A172 (cell line): ENCODE results near the gene ARHGAP10. TPM values are rescaled to one million over a fixed set of nuclear protein-coding genes. Genes with fewer than 3 reads are reported as not detected.
A peak's percentile ranks its signal among the peaks of the same experiment; 100 is the strongest.
"Not testable (repeated sequence)": the region's sequence is repeated elsewhere in the genome, so short reads cannot be mapped to it uniquely, and the experiment has no call there.

ENCODE experiments used
- DNase-seq: peaks from one replicate; pipeline ENCODE4 v3.0.0-alpha.2; 2015; ENCODE audit warnings: low spot score
- total RNA-seq: library from RNA; depleted of rRNA; stranded (reverse); fragments of >200 nt; shearing (Covaris generic); gene quantifications from 2 replicates; pipeline ENCODE4 v1.2.3, GENCODE V29; 2014

The ARHGAP10 gene
- total RNA-seq, 1 experiment from 2014 or later: 9.1 TPM

DNA sequence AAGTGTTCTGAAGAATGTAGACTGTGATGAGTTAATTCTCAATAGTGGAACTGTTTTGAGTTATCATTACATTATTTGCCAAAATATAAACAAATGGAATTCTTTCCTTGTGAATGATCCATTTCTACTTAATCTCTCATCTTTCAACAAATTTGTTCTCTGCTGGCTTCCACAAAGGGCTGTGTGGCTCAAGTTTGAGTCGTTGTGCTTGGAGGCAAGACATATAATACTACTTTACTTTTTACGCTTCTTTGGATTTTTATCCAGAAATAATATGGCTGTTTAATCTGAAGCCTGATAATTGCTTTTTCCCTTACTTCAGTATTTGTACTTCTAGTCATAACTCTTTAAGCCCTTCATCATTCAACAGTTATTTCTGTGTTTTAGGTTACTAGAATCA is 169.5 kb downstream of the ARHGAP10 start:
- no peak for DNase-seq

DNA sequence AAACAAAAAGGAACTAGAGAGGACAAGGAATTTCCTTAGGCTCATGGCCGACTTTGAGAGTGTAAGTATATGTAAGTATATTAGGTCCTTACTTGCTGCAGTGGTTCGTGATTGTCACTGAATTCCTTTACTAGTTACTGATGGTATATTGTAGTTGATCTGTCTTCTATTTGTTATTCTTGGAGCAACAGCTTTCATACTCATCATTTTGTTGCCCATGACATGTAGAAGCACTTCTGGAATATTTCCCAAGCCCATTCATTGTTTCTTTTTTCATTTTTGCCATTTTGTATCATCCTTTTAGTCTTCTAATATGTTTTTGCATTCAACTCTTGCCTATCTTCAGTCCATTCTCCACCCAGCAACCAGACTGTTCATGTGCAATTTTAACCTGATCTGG is 170.0 kb downstream of the ARHGAP10 start:
- DNase-seq: no peak

DNA sequence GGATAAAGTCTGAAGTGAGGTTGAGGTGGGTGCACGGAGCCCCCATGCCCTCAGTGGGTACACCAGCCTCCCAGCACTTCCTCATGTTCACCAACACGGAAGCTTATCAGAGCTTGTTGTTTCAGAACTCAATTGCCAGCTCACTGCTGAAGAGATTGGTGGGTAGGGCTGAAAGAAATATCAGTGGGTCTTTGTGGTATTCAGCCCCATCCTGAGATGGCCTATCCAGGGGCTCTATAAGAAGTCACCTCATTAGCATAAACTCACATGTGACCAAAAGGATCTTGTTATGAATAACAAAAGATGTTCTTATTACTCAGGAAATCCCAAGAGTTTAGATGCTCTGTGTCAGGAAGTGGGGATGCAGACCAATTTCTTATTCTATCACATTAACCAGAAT is 177.3 kb downstream of the ARHGAP10 start:
- DNase-seq: no peak

DNA sequence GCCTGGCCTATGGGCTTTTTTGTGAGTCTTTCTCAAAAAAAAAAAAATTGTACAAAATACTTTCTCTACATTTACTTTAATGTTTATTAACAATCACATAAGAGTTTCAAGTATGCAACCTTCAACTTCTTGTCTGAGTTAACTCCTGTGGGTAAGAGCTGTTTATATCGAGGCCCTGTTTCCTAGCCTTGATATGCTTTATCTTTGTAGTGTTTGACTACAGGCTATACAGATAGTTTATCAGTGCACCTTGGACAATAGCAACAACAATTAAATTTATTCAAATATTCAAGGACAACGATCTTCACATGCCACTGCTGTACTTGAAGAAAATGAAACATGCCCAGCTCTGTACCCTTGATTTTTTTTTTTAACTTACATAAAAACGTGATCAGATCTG is 178.4 kb downstream of the ARHGAP10 start:
- no peak for DNase-seq

DNA sequence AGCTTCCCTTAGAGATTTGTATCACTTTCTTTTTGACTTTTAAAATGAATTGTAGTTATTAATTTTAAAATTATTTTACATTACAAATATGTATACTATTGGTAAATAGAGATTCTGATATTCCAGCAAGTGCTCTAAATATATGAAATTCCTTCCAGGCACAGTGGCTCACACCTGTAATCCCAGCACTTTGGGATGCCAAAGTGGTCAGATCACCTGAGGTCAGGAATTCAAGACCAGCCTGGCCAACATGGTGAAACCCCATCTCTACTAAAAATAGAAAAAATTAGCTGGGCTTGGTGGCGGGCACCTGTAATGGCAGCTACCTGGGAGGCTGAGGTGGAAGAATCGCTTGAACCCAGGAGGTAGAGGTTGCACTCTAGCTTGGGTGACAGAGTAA is 180.2 kb downstream of the ARHGAP10 start:
- DNase-seq: not testable (repeated sequence)

DNA sequence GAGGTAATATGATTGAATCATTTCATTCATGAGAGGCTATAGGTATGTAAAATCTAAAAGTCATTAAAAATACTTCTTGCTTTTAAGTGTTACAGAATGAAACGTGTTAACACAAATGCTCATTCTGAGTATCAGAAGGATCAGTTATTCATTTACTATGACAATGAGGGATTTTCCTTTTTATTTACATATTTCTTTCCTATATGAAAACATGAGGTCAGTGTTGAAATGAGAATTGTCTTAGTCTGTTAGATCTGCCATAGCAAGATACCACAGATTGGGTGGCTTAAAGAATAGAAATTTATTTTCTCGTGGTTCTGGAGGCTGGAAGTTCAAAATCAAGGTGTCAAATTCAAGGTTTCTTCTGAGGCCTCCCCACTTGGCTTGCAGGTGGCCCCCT is 181.2 kb downstream of the ARHGAP10 start:
- no peak for DNase-seq

DNA sequence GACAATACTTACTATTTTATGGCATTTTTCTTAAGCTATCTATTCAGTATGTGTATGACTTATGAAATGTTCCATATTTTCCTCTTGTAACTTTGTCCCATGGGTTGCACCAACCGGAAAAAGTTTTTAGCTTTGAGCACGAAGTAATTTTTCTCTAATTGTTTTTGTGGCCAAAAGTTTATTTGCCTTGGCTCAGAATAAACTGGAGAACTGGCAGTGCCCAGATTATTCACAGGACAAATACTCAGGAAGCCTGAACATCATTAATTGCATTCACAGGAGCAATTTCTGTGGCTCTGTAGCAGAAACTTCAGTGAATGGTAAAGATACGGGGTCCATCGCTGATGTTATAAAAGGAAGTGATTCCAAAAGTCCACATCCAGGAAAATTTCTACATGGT is 184.5 kb downstream of the ARHGAP10 start:
- no peak for DNase-seq

DNA sequence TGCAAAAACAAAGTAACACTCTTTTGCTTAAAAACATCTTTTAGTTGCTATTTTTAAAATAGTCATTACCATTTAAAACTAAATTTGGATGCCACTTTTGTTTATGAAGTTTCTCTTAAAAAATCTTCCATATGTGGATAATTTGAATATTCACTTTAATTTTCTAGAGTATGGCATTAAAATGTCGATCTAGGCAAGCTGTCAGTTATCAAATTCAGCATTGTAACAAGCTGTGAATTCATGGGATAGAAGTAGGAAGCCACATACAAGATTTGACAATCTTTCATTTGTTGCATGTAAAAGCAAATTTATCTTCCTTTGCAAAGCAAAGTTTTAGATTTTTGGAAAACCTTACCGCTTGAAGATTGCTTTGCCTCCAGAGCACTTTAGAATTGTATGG is 191.5 kb downstream of the ARHGAP10 start:
- DNase-seq: no peak

DNA sequence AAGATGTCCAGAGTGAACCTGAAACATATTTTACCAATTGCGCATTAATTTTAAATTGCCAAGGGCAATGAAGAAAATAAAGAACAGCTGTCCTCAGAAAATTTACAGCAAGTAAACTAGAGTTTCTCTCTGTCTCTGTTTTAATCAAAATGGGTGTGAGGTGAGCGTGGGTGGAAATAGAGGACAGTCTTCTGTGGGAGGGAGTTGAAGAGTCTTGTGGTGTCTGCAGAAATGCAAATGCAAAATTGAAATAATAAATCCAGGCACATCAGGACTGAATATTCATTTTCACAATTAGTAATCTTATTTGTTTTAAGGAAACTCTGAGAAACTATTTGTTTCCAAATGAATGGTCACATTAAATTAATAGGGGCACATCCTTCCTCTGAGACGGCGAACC is 192.0 kb downstream of the ARHGAP10 start:
- DNase-seq: no peak

DNA sequence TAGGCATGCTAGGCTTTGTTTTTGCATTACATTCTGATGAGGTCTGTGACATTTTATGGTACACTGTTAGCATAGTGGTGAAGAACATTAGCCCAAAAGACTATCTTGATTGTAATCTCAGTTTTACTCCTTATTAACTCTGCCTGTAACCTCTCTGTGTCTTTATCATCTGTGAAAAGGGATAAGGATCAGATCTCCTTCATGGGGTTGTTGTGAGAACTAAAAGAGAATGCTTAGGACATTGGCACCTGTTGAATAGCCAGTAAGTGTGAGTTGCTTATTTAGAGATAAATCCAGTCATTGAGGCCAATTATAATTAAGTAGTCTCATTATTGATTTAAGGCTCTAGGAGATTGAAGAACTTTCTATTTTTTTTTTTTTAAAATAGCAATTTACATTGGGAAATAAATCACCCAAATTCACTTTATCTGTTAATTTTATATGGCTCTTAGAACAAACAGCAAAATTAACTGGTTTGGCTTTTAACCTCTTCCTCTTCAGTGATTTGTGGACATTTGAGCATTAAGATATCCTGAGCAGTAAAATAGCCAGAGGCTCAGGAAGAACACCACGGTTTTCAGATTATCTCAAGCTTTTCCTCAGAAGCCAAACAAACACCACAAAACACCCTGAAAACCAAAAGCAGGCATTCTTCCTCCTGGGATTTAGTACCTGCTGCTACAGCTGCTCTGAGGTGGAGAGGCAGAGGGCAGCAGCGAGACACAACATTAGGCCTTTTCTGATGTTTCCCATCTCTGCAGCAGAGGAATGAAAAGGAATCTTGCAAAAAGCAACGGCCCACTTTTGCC is 192.9 kb downstream of the ARHGAP10 start:
- peak; percentile 26 for DNase-seq

DNA sequence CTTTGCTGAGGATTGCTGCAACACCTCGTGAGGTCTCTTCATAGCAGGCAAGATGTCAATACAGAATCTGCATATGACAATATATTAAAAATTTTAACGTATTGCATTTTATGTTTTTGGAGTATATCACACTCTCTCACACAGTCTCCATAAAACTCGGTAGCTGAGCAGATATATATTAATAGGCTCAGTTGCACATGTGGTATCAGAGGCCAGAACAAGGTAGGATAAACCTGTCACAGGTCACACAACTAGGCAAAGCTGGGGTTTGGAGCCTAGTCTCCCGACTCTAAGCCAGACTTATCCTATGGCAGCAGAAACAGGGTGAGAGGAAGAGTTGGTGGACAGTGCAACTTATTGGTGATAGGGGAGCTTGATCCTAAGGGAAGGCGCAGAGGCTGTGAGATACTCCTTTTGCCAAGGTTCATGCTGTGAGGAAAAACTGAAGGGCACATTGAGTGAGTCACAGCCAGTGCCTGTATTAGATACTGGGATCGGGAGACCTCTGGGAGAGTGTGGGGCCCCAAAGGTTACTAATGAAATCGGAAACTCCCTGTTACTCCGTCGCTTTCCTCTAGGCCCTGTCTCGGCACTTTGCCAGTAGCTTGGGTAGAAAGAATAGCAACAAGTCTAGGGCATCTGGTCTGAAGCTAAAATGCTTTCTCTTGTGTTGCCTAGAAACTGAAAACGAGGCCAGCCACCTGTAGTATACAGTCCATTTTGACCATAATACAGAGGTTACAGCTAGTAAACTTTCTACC is 195.7 kb downstream of the ARHGAP10 start:
- peak; percentile 64 for DNase-seq

DNA sequence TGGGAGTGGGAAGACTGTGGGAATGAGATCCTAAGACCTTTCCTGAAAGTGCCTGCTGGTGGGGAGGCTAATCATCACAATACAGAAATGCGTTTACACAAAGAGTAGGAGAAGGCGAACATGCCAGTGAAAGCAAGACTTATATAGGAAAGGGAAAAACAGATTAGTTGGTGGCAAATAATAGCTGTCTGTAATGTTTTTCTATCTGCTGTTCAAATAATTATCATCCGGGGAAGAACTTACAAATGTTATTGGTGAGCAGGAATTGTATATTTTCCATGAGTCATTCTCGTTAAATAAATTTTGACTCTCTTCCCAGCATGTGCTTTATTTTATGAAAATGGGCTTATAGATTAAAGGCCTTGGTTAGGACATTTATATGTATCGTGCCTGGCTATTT is 196.5 kb downstream of the ARHGAP10 start:
- DNase-seq: no peak

DNA sequence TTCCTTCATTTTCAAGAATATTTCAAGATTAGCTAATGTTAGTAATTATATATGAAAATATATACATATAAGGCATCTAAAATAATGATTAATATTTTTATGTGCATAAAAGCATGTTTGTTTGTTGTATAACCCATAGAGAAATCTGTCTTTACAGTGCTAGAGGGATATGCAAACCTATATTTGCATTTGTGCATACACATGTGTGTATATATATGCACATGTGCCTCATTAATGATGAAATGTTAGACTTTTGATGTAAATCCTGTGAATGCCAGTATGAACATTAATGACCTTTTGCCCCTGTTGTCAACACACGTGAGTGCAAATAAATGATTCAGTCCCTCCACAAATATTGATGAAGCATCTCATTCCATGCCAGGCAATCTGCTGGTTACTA is 197.9 kb downstream of the ARHGAP10 start:
- DNase-seq: no peak

DNA sequence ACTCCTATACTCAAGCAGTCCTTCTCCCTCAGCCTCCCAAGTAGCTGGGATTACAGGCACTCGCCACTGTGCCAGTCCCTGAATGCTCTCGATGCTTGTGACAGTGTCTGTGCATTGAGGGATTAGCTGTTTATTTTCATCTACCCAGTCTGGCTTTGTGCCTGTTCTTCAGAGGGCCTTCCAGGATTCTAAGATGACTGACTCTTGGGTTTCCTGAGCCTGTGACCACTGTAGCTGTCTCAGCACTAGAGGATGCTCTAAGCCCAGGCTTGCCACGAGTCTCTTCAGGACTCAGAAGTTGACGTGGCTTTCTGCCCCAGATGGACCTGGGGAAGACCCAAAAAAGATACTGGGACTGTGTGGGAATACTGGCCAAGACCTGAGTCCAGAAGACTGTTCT is 201.4 kb downstream of the ARHGAP10 start:
- no peak for DNase-seq

DNA sequence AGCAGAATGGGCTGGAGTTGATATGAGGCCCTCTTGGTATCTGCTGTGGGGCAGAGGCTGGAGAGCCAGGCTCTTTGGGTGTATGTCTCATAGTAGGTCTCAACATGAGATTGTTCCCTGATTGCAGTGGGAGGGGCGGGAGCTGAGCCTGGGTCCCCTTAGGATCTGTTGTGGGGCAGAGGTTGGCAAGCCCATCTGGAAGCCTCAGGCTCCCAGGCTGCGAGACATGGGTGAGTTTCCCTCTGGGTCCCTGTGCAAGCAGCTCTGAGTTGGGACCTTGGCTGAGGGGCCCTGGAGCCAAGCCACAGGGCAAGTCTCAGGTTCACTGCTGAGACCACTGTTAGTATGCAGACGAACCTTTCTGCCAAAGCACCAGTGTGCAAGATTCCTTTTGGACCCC is 201.9 kb downstream of the ARHGAP10 start:
- DNase-seq: no peak

DNA sequence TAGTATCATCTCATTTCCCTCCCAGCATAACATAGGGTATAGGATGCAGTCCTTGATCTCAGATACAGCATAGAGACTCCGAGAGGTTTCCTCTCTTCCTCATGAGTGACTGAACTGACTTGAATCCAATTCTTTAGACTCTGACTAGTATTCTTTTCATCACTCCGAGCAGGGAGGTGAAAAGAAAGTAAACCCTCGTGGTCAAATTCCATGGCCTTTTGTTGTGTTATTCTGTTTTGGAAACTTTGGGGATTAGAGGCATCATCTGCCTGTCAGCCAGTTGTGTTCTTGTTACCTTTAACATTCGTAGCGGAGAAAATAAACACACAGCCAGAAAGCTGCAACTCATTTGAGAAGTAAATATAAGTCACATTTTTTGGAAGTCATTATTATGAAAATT is 206.6 kb downstream of the ARHGAP10 start:
- no peak for DNase-seq

DNA sequence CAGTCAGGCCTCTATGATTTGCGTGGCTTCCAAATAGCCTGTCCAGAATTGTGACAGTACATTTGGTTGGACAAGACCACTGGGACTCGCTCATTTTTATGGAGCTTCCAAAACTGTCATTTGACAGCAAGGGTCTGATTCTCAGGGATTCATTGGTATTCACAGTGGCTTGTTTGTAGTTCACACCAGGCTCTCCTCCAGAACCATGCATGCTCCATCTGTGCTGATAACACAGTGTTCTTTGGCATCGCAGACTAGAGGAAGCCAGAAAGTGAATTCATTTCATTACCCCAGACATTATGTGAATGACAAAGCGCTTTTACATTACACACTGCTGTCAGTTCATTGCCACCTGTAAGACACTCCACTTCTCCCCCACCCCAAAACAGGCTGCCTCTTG is 208.3 kb downstream of the ARHGAP10 start:
- DNase-seq: no peak

DNA sequence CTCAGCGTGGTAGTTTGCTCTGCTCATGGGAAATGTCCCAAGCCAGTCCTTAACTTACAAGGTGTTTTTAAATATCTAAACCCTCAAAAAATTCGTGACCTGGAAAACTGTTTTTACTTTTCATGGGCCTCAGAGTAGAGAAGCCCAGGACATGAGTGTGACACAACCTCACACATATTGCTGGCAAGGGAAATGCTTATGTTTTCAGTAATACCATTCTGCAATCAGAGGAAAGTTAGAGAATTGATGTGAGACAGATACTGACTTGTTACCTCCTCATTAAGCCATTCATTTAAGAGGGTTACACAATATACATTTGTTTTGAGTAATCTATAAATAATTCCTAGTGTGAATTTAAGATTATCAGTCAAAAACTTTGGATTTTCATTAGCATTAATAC is 209.5 kb downstream of the ARHGAP10 start:
- no peak for DNase-seq

DNA sequence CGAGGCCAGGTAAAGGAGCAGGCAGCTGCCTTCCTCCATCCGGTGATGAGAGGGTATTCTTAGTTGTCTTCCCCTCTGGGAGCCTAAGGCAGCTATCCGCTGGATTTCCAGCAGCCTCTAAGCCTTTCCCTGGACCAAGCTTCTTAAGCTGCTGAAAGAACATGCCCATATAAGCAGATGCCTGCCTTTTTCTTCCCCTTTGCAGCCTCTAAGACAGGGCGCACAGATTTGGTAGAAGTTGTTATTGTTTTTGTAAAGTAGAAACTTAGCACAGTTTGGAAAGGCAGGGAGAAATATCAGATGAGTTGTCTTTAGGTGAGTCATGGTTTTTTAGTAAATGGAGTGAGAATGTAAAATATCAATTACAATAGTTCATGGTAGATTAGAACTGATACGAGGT is 210.8 kb downstream of the ARHGAP10 start:
- no peak for DNase-seq

DNA sequence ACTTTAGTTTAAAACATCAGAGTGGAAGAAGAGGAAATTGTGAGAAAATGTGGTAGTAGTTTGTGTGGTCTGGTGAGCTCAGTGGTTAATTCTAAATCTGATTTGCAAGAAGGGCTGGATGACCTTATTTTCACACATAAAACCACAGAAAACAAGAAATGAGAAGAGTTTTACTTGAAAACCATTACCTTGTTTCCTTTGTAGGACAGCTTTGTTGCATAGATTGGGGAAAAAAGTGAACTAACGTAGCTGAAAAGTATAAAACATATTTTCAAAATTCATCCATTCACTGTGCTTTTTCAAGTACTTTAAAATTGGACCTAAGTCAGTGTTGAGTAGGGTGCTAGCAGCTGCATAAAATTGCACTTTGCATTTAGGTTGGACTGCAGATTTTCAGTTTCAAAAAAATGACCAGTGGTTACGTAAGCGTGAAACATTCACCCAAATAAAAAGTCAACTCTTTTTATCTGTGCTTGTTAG is 211.3 kb downstream of the ARHGAP10 start:
- DNase-seq: no peak

DNA sequence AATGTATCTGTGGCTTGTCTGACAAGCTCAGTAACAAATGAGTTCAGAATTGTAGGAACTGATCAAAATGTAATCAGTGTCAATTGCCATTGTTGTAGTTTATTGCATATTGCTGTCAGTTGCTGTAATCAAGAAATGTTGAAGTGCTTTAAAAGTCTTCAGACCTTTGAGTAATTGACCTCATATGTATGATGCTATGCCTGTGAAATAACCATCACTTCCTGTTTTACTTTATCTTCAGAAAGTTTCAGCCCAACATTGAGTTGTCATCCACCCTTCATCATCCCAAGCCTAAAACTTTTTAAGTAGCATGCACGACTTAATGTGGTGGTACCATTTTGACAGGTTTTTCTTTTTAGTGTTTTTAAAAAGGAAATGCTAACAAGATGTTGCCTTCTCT is 212.4 kb downstream of the ARHGAP10 start:
- DNase-seq: no peak

DNA sequence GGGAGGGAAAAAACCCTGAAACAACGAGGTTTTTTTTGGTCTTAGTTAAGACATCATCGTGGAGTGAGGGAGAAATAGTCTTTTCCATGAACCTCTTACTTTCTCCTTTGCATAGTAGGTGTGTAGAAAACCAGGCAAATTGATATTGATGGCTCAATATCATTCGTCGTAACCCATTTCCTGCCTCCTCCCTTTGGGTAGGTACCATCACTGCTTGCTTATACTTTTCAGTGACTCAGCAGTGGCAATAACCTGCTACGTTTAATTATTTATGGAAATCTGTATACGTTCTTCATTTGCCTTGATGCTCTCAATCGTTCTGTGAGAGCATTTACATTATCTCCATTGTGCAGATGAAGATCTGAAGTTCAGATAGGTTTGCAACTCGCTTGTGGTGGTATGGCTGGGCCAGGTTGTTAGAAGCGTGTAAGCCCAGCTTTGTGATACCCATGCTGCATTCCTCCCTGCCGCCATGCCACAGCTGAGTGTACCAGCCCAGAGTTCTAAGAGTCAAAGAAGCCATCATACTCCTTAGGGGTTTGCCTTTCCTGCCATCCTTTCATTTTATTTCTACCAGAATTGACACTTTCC is 212.9 kb downstream of the ARHGAP10 start:
- no peak for DNase-seq

DNA sequence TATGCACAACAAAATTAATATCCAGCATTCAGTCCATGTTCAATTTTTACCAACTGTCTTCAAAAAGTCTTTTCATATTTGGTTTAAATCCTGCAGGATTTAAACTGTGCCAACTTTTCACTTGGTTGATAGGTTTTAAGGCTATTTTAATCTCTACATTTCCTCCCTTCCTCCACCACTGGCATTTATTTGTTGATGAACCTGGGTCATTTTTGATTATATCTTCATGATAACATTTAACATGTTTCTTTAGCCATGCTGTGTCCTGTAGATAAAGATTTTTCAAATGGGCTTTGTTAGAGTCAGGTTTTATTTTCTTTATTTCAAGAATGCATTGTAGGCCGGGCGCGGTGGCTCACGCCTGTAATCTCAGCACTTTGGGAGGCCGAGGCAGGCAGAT is 216.4 kb downstream of the ARHGAP10 start:
- no peak for DNase-seq
